Urinary bladder (tissue), 4 donors: Measurements from ENCODE around the gene GLYATL1B. TPM values are rescaled to one million over a fixed set of nuclear protein-coding genes. Genes with fewer than 3 reads are reported as not detected.
"Not testable (repeated sequence)": the region's sequence is repeated elsewhere in the genome, so short reads cannot be mapped to it uniquely, and the experiment has no call there.

Experiments
- DNase-seq: peaks from one replicate; pipeline ENCODE4 v3.0.0-alpha.2; 2015; ENCODE audit errors: extremely low spot score
- H3K27ac ChIP-seq: one replicate; pipeline ENCODE4 v1.5.1; 2013; ENCODE audit warnings: low read depth, mild to moderate bottlenecking, moderate library complexity
- H3K36me3 ChIP-seq: one replicate; pipeline ENCODE4 v1.6.1; 2013; ENCODE audit warnings: mild to moderate bottlenecking, moderate library complexity; ENCODE audit not compliant: insufficient read depth
- H3K4me1 ChIP-seq: one replicate; pipeline ENCODE4 v1.6.1; 2013; ENCODE audit warnings: mild to moderate bottlenecking, moderate library complexity; ENCODE audit not compliant: insufficient read depth
- H3K4me3 ChIP-seq: one replicate; pipeline ENCODE4 v1.5.1; 2013; ENCODE audit warnings: low read depth, low read length
- WGBS: extraction: QIAGEN DNeasy Blood & Tissue Kit; methylation state at CpG from one replicate; pipeline ENCODE4 v1.1.7; 2013; 5-methylcytosine and 5-hydroxymethylcytosine counted together
- polyA plus RNA-seq: library from polyadenylated mRNA; stranded (reverse); fragments of 200-250 nt; gene quantifications from one replicate; pipeline ENCODE4 v1.2.3, GENCODE V29; 2013
- total RNA-seq: library from RNA; depleted of rRNA; stranded (reverse); fragments of >200 nt; gene quantifications from one replicate; pipeline ENCODE4 v1.2.3, GENCODE V29; 2014
- donor health status: healthy with polysubstance abuse.
- donor health status: healthy.

The GLYATL1B gene
- total and polyA plus RNA-seq, 2 donors: not detected

GRCh38 chr11:59078435-59078834, 7.7 kb upstream of the GLYATL1B start:
- H3K36me3 ChIP-seq: no peaks in the 10 kb centered on the region
- no peak overlapping the region for H3K4me3 ChIP-seq
- no peak overlapping the region for H3K27ac ChIP-seq
- 68% methylated on average over 2 of the region's 2 CpGs for whole genome bisulfite sequencing
- no peaks in the 10 kb centered on the region for H3K4me1 ChIP-seq
- no peak for DNase-seq

- no peak overlapping the region for H3K4me3 ChIP-seq
- H3K36me3 ChIP-seq: no peaks in the 10 kb centered on the region
- DNase-seq: no peak
- no peak overlapping the region for H3K27ac ChIP-seq
- 92% methylated on average over 1 of the region's 1 CpG for WGBS
- no peaks in the 10 kb centered on the region for H3K4me1 ChIP-seq
Measured at GRCh38 chr11:59079086-59079485, 7.0 kb upstream of the GLYATL1B start.

DNA sequence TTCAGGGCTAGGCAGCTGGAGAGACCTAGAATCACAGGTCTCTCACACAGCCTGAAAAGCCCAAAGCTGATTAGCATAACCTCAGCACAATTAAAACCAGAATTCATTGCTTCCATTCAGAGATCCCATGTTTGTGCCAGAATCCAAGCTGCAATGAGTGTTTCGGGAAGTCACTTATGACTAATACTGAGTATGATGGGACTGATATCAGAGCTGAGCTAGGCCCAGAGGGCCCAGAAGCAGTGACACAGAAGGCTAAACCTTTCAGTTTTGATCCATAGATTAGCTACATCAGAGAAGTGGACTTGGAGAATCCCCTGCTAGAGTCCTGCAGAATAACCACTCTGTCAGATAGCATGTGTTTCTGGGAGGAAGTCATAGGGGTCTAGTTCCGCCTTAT, 5.7 kb upstream of the GLYATL1B start:
- not testable (repeated sequence) for H3K4me3 ChIP-seq, H3K36me3 ChIP-seq, DNase-seq, H3K27ac ChIP-seq, H3K4me1 ChIP-seq
- 88% methylated on average over 2 of the region's 2 CpGs for WGBS

DNA sequence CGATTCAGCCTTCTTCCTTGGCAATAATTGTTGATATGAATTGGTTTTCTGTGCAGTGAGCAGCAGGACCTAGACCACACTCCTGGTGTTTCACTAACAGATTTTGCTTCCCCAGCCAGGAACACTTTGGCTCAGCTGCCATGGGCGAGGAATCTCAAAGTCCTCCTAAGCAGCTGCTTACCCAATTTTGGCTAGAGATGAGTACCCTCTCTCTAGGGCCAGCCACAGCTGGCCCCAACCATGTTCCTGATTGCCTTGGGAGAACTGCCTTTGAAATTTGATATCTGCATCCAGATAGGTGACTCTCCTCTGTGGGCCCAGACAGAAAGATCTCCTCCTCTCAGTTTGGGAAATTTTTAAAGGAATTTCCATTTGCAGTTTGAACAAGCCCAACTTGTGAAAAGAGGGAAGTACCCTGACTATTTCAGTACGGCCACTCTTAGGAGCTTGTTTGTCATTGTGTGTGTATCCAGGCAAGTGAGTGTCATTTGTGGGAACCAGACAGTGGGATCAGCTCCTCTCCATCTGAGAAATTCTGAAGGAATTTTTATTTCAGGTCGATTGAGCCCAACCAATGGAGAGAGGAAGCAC, 4.6 kb upstream of the GLYATL1B start:
- H3K4me1 ChIP-seq, H3K27ac ChIP-seq, H3K4me3 ChIP-seq, H3K36me3 ChIP-seq, DNase-seq: not testable (repeated sequence)
- WGBS: 61% methylated on average over 4 of the region's 4 CpGs

DNA sequence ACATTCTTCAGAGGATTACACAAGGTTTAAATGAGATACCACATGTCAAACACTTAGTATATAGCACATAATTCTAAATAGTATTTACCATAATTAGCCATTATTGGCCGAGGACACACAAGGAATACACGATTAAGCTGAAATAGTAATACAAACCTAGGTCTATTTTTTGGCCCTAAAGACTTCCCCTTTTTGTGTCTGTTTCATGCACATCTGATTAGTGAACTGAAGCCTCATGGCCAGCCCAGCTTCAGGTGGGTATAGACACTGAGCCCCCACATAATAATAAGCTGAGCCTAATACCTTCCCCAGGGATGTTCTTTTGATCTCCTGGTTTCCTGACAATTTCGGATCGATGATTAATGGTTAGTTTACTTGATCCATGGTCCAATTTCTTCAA, 2.1 kb downstream of the GLYATL1B start:
- no peak overlapping the region for H3K27ac ChIP-seq
- H3K4me1 ChIP-seq: no peaks in the 10 kb centered on the region
- no peaks in the 10 kb centered on the region for H3K36me3 ChIP-seq
- no peak for DNase-seq
- WGBS: 85% methylated on average over 4 of the region's 4 CpGs
- H3K4me3 ChIP-seq: no peak overlapping the region

DNA sequence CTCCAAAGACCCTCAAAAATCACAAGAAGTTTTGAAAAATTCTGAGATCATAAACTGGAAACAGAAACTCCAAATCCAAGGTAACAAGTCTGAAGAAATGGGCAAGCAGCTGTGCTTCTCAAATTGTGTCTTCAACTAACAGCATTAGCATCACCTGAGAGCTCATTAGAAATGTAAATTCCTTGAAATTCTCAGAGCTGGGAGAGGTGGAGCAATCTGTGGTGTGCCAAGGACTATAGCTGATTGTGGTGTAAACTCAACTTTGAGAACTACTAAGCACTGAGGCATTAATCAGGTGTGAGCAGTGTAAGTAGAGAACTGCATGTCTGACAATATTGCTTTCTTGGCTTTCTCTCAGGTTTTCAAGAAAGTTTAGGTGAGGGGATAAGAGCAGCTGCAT, 7.5 kb downstream of the GLYATL1B start:
- DNase-seq, H3K36me3 ChIP-seq, H3K27ac ChIP-seq: not testable (repeated sequence)

DNA sequence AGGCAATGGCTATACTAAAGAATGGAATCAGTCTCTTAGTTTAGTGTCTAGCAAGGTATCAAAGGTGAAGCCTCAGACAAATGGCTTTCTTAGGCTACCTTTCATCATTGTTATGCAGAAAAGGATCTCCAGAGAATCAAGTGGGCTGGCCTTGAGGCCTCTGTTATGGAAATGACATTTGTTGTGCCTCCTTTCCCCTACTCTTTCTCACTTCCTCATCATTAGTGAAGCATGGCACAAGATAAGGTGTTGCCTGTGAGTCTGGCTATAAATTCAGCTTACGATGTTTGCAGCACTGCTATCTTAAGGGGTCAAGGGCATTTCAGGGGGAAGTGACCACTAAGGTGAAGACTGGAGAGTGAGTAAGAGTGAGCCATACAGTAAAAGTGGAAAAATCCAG, 9.1 kb downstream of the GLYATL1B start:
- WGBS: 38% methylated on average over 1 of the region's 1 CpG

More for the DNA sequence above, 7.5 kb downstream of the GLYATL1B start:
- not testable (repeated sequence) for H3K4me1 ChIP-seq, H3K4me3 ChIP-seq

GRCh38 chr11:59095972-59096575, 10.0 kb downstream of the GLYATL1B start:
- not testable (repeated sequence) for DNase-seq, H3K36me3 ChIP-seq, H3K27ac ChIP-seq, H3K4me3 ChIP-seq, H3K4me1 ChIP-seq
- WGBS: 63% methylated on average over 5 of the region's 5 CpGs

More for the DNA sequence above, 9.1 kb downstream of the GLYATL1B start:
- H3K36me3 ChIP-seq, H3K4me1 ChIP-seq, DNase-seq, H3K27ac ChIP-seq, H3K4me3 ChIP-seq: not testable (repeated sequence)

- H3K27ac ChIP-seq: no peak overlapping the region
- WGBS: 92% methylated on average over 5 of the region's 5 CpGs
- no peak for DNase-seq
- no peaks in the 10 kb centered on the region for H3K4me1 ChIP-seq
- H3K4me3 ChIP-seq: no peak overlapping the region
- H3K36me3 ChIP-seq: no peaks in the 10 kb centered on the region
Measured at GRCh38 chr11:59097113-59097708, 11.1 kb downstream of the GLYATL1B start.

DNA sequence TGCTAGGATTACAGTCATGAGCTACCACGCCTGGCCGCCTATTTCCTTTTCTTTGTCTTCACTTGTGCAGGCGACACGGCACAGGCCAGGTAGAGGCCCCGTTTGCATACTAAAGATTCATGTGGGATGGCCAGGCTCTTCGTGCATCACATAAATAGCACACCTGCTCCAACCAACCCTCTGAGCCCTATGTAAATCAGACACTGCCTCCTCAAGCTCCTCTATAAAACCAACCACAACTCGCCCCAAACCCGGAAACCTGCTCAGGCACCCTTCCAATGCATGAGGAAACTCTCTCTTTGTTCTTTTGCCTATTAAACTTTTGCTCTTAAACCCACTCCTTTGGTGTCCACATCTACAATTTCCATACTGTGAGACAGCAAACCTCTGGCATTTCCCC, 11.8 kb downstream of the GLYATL1B start:
- not testable (repeated sequence) for H3K27ac ChIP-seq, H3K4me3 ChIP-seq, DNase-seq, H3K4me1 ChIP-seq, H3K36me3 ChIP-seq
- 84% methylated on average over 8 of the region's 8 CpGs for WGBS

GRCh38 chr11:59102259-59102765, 16.2 kb downstream of the GLYATL1B start:
- Histone ChIP-seq H3K27ac (no peak overlapping the region), H3K4me3 (no peak overlapping the region), H3K36me3 (no peaks in the 10 kb centered on the region), H3K4me1 (no peaks in the 10 kb centered on the region)
- DNase-seq: peak; percentile 11
- 9% methylated on average over 23 of the region's 23 CpGs for WGBS

DNA sequence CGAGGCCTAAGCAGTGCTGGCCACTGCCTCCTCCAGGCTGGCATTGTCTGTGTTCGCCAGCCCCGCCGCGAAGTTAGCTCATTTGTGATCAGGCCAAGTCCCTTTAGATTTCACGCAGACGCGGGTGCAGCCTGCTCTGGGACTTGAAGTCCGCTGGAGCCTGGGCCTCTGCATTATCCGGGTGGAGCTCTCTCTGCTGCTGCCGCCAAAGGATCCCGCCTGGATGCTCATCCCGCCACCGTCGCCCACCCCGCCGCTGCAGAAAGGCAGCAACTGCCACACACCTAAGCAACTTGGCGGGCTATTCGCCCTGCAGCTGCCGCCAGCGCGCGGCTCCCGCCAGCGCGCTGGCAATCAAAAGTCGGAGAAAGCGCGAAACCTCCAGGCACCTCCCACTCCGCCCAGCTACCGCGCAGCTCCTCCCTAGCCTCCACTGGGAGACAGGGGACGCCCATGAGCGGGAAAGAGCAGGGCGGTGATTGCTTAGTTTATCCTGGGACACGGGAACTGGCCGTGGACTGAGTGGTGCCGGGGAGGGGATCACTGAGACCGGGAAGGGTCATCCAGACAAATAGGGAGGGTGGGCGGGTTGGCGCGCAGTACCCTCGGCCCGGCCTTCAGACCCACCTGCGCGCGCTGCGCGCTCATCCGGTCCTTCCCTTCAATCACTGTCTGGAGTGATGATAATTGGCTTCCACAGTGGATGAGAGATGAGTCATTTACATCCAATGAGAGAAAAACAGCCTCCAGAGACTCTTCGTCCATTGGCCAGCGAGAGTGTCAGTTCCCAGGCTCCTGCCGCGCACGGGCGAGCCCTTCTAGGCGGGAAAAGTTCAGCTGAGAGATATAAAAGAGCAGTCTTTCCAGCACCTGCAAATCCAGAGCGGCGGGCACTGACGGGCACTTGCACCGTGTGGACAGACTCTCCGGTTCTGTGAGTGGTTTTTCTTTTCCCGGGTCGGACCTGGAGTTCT, 20.5 kb downstream of the GLYATL1B start, which contains the start of gene FAM111B:
FAM111B (plus strand) TSS at position 875 of the 974 bp plus-strand sequence. CDS start 2,389 bp downstream, outside the sequence.
- under 1% methylated on average over 64 of the region's 64 CpGs for WGBS
- peak; percentile 85 for DNase-seq
- Histone ChIP-seq H3K4me3 (peak within 1 kb of the TSS; percentile 30), H3K27ac (no peak within 1 kb of the TSS), H3K4me1 (no peaks in the 10 kb centered on the region), H3K36me3 (no peaks in the 10 kb centered on the region)

GRCh38 chr11:59107721-59108120, 21.6 kb downstream of the GLYATL1B start:
- DNase-seq, H3K4me3 ChIP-seq, H3K36me3 ChIP-seq, H3K4me1 ChIP-seq, H3K27ac ChIP-seq: not testable (repeated sequence)
- 22% methylated on average over 10 of the region's 10 CpGs for WGBS
